Measurements from ENCODE around the gene RSKR. TPM values are rescaled to one million over a fixed set of nuclear protein-coding genes. Genes with fewer than 3 reads are reported as not detected.
"Not testable (repeated sequence)": the region's sequence is repeated elsewhere in the genome, so short reads cannot be mapped to it uniquely, and the experiment has no call there.

Gene RSKR, protein sequence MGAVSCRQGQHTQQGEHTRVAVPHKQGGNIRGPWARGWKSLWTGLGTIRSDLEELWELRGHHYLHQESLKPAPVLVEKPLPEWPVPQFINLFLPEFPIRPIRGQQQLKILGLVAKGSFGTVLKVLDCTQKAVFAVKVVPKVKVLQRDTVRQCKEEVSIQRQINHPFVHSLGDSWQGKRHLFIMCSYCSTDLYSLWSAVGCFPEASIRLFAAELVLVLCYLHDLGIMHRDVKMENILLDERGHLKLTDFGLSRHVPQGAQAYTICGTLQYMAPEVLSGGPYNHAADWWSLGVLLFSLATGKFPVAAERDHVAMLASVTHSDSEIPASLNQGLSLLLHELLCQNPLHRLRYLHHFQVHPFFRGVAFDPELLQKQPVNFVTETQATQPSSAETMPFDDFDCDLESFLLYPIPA
- total RNA-seq = 21.0 and 26.8 TPM in 2 replicates

- TF ChIP-seq, protein P1, sequence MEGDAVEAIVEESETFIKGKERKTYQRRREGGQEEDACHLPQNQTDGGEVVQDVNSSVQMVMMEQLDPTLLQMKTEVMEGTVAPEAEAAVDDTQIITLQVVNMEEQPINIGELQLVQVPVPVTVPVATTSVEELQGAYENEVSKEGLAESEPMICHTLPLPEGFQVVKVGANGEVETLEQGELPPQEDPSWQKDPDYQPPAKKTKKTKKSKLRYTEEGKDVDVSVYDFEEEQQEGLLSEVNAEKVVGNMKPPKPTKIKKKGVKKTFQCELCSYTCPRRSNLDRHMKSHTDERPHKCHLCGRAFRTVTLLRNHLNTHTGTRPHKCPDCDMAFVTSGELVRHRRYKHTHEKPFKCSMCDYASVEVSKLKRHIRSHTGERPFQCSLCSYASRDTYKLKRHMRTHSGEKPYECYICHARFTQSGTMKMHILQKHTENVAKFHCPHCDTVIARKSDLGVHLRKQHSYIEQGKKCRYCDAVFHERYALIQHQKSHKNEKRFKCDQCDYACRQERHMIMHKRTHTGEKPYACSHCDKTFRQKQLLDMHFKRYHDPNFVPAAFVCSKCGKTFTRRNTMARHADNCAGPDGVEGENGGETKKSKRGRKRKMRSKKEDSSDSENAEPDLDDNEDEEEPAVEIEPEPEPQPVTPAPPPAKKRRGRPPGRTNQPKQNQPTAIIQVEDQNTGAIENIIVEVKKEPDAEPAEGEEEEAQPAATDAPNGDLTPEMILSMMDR (IDR thresholded peaks at IDR 0.05) = no peak
- H3K27ac Mint-ChIP-seq = peak within 1 kb of the TSS; percentile 56
- no peak within 1 kb of the TSS for H3K4me3 Mint-ChIP-seq
- intact Hi-C loops (cut with micrococcal nuclease) = loop anchor here (1.0 to 5.0 kb wide), 4 partner anchors 42 to 120 kb away; partner anchors contain the start of genes PIGS and UNC119
- ChIA-PET POLR2A (interaction anchor here (0.7 to 1.6 kb wide), 3 partner anchors 14 to 67 kb away, joined by 3 to 8 read pairs (median 6); no protein-coding TSS in a partner anchor), CTCF (interaction anchor here (1.2 to 4.7 kb wide), 7 partner anchors 14 to 122 kb away, joined by 3 to 66 read pairs (median 12); partner anchors contain the start of gene SPAG5)
- DNase-seq = no peak
- H3K36me3 Mint-ChIP-seq (ENCODE audit: low read depth) = peaks cover 67% of the 10 kb centered on the region
- peaks cover 38% of the 10 kb centered on the region for H3K4me1 Mint-ChIP-seq
- H3K9me3 Mint-ChIP-seq = no peaks in the 10 kb centered on the region
- H3K27me3 Mint-ChIP-seq = no peaks in the 10 kb centered on the region
- no peak for ATAC-seq (ENCODE audit: low read depth)
These were observed at the start of gene RSKR for GRCh38 chr17:28613931-28614381. RSKR (minus strand) TSS chr17:28614185; CDS start chr17:28614161, 24 bp downstream.

DNA sequence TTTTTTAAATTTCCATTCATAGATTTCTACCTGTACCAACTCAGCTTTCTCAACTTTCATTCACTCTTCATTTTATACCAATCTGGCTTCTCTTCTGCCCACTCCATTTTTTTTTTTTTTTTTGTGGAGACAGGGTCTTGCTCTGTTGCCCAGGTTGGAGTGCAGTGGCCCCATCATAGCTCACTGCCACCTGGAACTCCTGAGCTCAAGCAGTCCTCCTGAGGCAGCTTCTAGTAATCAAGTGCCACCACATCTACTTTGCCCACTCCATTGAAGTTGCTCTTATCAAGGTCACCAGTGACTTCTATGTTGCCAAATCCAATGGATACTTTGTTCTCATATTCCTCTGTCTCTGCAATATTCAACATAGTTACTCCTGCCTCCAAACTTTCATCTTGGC lies 49.7 kb upstream of the RSKR start:
- Mint-ChIP-seq H3K4me3 (peak overlapping the region; percentile 98), H3K27me3 (no peaks in the 10 kb centered on the region)

GRCh38 chr17:28662527-28662829 lies 48.5 kb upstream of the RSKR start:
- Mint-ChIP-seq H3K36me3 (ENCODE audit: low read depth) (peaks cover 51% of the 10 kb centered on the region), H3K4me3 (peak overlapping the region; percentile 98), H3K27me3 (no peaks in the 10 kb centered on the region), H3K27ac (peak overlapping the region; percentile 100), H3K4me1 (peaks cover 57% of the 10 kb centered on the region), H3K9me3 (no peaks in the 10 kb centered on the region)
- TF ChIP-seq, protein P1 (IDR thresholded peaks at IDR 0.05) = no peak
- intact Hi-C loops (cut with micrococcal nuclease) = loop anchor here (1.0 to 5.0 kb wide), 6 partner anchors 17 to 290 kb away; partner anchors contain the start of genes BLTP2, DHRS13, PHF12 and PROCA1
- ATAC-seq (ENCODE audit: low read depth) (no peak), DNase-seq (no peak)
- ChIA-PET CTCF (interaction anchor here (1.0 to 2.2 kb wide), 6 partner anchors 16 to 455 kb away, joined by 3 to 16 read pairs (median 5); partner anchors contain the start of genes BLTP2, RPL23A and TLCD1), POLR2A (interaction anchor here (0.6 to 4.6 kb wide), 12 partner anchors 17 to 1268 kb away, joined by 3 to 100 read pairs (median 7); partner anchors contain the start of genes ALDOC, BLTP2, NEK8 and PHF12)

More for the DNA sequence above, 49.7 kb upstream of the RSKR start:
- ChIA-PET POLR2A (interaction anchor here (0.6 to 4.6 kb wide), 2 partner anchors 19 to 163 kb away, joined by 7 to 100 read pairs; partner anchors contain the start of gene BLTP2), CTCF (interaction anchor here (1.2 kb wide), 1 partner anchor 11 kb away, joined by 3 read pairs; no protein-coding TSS in a partner anchor)
- H3K36me3 Mint-ChIP-seq (ENCODE audit: low read depth) = peaks cover 51% of the 10 kb centered on the region
- H3K4me1 Mint-ChIP-seq = peaks cover 61% of the 10 kb centered on the region
- no peak for DNase-seq
- no peaks in the 10 kb centered on the region for H3K9me3 Mint-ChIP-seq
- ATAC-seq (ENCODE audit: low read depth) = no peak
- TF ChIP-seq, protein P1 (IDR thresholded peaks at IDR 0.05) = no peak
- intact Hi-C loops (cut with micrococcal nuclease) = loop anchor here (2.0 to 5.0 kb wide), 4 partner anchors 47 to 289 kb away; partner anchors contain the start of genes DHRS13, PHF12 and PROCA1
- H3K27ac Mint-ChIP-seq = peak overlapping the region; percentile 6

DNA sequence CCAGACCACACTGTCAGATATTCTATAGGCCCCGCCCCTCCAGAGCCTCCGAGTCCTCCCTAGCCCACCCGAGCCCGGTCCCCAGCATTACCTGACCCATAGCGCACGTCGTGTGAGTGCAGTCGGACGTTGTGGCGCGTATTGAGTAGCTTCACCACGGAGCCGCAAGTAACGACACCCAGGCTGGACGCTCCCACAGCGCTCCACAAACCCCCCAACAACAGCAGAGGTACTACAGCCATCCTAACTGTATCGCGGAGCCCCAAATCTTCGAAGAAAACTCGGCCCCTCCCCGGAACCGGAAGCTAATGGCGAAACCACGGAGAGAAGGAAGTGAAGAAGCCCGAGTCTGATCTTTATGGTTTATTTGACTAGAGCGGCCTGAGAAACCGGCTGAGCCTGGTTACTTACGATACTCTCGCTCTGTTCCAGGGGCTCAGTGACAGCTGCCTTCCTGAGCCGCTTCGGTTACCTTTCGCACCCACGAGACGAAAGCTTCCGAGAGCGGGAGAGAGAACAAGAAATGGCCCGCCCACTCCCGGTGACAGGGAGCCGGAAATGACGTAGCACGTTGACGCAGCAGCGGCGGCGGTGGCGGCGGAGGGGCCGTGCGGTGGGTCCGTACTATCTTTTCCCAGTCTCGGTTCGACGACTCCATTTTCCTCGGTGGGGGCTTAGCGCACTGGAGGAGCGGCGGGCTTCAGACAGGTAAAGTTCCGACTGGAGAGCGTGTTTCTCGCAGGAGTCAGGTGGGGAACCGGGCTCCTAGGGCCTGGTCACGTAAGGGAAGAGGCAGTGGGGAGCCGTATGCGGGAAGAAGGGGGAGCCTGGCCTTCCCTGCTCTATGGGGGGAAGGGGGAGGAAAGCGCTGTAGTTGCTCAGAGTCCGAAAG lies 47.9 kb upstream of the RSKR start, which contains the start of the genes SDF2 and SUPT6H:
Gene SDF2 (minus strand): TSS at position 272 of the 892 bp plus-strand sequence. CDS start 30 bp downstream, at position 242.
Gene SUPT6H (plus strand): TSS at position 571 of the 892 bp plus-strand sequence. CDS start 11,197 bp downstream, outside the sequence.
- peaks cover 50% of the 10 kb centered on the region for H3K36me3 Mint-ChIP-seq (ENCODE audit: low read depth)
- intact Hi-C loops (cut with micrococcal nuclease) = loop anchor here (1.0 to 5.0 kb wide), 6 partner anchors 17 to 290 kb away; partner anchors contain the start of genes BLTP2, DHRS13, PHF12 and PROCA1
- peak within 1 kb of the TSS; percentile 98 for H3K4me3 Mint-ChIP-seq
- H3K27me3 Mint-ChIP-seq = no peaks in the 10 kb centered on the region
- CTCF ChIA-PET = interaction anchor here (0.7 to 2.2 kb wide), 9 partner anchors 13 to 462 kb away, joined by 3 to 16 read pairs (median 4); partner anchors contain the start of genes BLTP2, RPL23A and TLCD1
- peak; percentile 83 for ATAC-seq (ENCODE audit: low read depth)
- POLR2A ChIA-PET = interaction anchor here (0.6 to 4.6 kb wide), 23 partner anchors 10 to 1268 kb away, joined by 3 to 100 read pairs (median 4); partner anchors contain the start of genes ALDOC, BLTP2, NEK8 and NUFIP2
- H3K27ac Mint-ChIP-seq = peak within 1 kb of the TSS; percentile 100
- peaks cover 56% of the 10 kb centered on the region for H3K4me1 Mint-ChIP-seq
- no peaks in the 10 kb centered on the region for H3K9me3 Mint-ChIP-seq
- TF ChIP-seq, protein P1 (IDR thresholded peaks at IDR 0.05) = no peak
- peak; percentile 95 for DNase-seq

GRCh38 chr17:28659497-28659881 lies 45.5 kb upstream of the RSKR start:
- POLR2A ChIA-PET = interaction anchor here (4.6 kb wide), 1 partner anchor 14 kb away, joined by 100 read pairs; the partner anchor contains the start of gene BLTP2
- H3K4me3 Mint-ChIP-seq; H3K9me3 Mint-ChIP-seq; DNase-seq; H3K27me3 Mint-ChIP-seq; H3K27ac Mint-ChIP-seq; CTCF ChIA-PET; intact Hi-C loops (cut with micrococcal nuclease); ATAC-seq (ENCODE audit: low read depth): not testable (repeated sequence)
- Mint-ChIP-seq H3K36me3 (ENCODE audit: low read depth) (peaks cover 45% of the 10 kb centered on the region), H3K4me1 (peaks cover 44% of the 10 kb centered on the region)

DNA sequence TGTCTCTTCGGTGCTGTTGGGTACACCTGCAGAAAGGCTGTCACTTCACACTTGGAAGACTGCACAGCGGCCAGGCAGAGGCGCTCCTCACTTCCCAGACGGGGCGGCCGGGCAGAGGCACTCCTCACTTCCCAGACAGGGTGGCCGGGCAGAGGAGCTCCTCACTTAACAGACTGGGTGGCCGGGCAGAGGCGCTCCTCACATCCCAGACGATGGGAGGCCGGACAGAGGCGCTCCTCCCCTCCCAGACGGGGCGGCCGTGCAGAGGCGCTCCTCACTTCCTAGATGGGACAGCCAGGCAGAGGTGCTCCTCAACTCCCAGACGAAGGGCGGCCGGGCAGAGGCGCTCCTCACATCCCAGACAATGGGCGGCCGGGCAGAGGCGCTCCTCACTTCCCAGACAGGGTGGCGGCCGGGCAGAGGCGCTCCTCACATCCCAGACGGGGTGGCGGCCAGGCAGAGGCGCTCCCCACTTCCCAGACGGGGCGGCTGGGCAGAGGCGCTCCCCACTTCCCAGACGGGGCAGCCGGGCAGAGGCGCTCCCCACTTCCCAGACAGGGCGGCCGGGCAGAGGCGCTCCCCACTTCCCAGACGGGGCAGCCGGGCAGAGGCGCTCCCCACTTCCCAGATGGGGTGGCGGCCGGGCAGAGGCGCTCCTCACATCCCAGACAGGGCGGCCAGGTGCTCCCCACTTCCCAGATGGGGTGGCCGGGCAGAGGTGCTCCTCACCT lies 44.9 kb upstream of the RSKR start:
- H3K27me3 Mint-ChIP-seq; H3K4me3 Mint-ChIP-seq; POLR2A ChIA-PET; intact Hi-C loops (cut with micrococcal nuclease); CTCF ChIA-PET; H3K9me3 Mint-ChIP-seq; H3K27ac Mint-ChIP-seq; DNase-seq; ATAC-seq (ENCODE audit: low read depth): not testable (repeated sequence)
- Mint-ChIP-seq H3K4me1 (peaks cover 38% of the 10 kb centered on the region), H3K36me3 (ENCODE audit: low read depth) (peaks cover 48% of the 10 kb centered on the region)

Measured in activated B cell treated with CpG ODN at 0.5 μM for 24 hours (primary cell).